Measurements from ENCODE around the gene CDH8. TPM values are rescaled to one million over a fixed set of nuclear protein-coding genes. Genes with fewer than 3 reads are reported as not detected.
"Not testable (repeated sequence)": the region's sequence is repeated elsewhere in the genome, so short reads cannot be mapped to it uniquely, and the experiment has no call there.

The CDH8 gene
- total RNA-seq, 1 donor from 2014 or later = not detected

GRCh38 chr16:61797961-61798507 is 238.2 kb downstream of the CDH8 start:
- DNase-seq (ENCODE audit: low spot score) = no peak

GRCh38 chr16:61797296-61797795 is 238.9 kb downstream of the CDH8 start:
- DNase-seq (ENCODE audit: low spot score) = no peak

- DNase-seq (ENCODE audit: low spot score) = no peak
These were observed 243.9 kb downstream of the CDH8 start for GRCh38 chr16:61792194-61792909.

GRCh38 chr16:61791464-61791863 is 244.8 kb downstream of the CDH8 start:
- no peak for DNase-seq (ENCODE audit: low spot score)

- DNase-seq (ENCODE audit: low spot score) = not testable (repeated sequence)
These were observed 254.4 kb downstream of the CDH8 start for GRCh38 chr16:61781855-61782254.

GRCh38 chr16:61780161-61780560 is 256.1 kb downstream of the CDH8 start:
- no peak for DNase-seq (ENCODE audit: low spot score)

GRCh38 chr16:61770301-61770700 is 265.9 kb downstream of the CDH8 start:
- no peak for DNase-seq (ENCODE audit: low spot score)

GRCh38 chr16:61763991-61764390 is 272.2 kb downstream of the CDH8 start:
- DNase-seq (ENCODE audit: low spot score) = no peak

- DNase-seq (ENCODE audit: low spot score) = no peak
These were observed 273.2 kb downstream of the CDH8 start for GRCh38 chr16:61763013-61763412.

- no peak for DNase-seq (ENCODE audit: low spot score)
These were observed 305.2 kb downstream of the CDH8 start for GRCh38 chr16:61730997-61731396.

GRCh38 chr16:61726701-61727100 is 309.5 kb downstream of the CDH8 start:
- no peak for DNase-seq (ENCODE audit: low spot score)

- DNase-seq (ENCODE audit: low spot score) = no peak
These were observed 310.1 kb downstream of the CDH8 start for GRCh38 chr16:61726125-61726524.

- DNase-seq (ENCODE audit: low spot score) = no peak
These were observed 314.7 kb downstream of the CDH8 start for GRCh38 chr16:61721544-61721943.

GRCh38 chr16:61715393-61715792 is 320.8 kb downstream of the CDH8 start:
- DNase-seq (ENCODE audit: low spot score) = no peak

GRCh38 chr16:61713787-61714186 is 322.5 kb downstream of the CDH8 start:
- DNase-seq (ENCODE audit: low spot score) = no peak

GRCh38 chr16:61699640-61700039 is 336.6 kb downstream of the CDH8 start:
- DNase-seq (ENCODE audit: low spot score) = peak; percentile 57

- DNase-seq (ENCODE audit: low spot score) = no peak
These were observed 351.7 kb downstream of the CDH8 start for GRCh38 chr16:61684541-61684940.

GRCh38 chr16:61681673-61682072 is 354.6 kb downstream of the CDH8 start:
- DNase-seq (ENCODE audit: low spot score) = no peak

- DNase-seq (ENCODE audit: low spot score) = no peak
These were observed 355.1 kb downstream of the CDH8 start for GRCh38 chr16:61681124-61681523.

- no peak for DNase-seq (ENCODE audit: low spot score)
These were observed 358.1 kb downstream of the CDH8 start for GRCh38 chr16:61678182-61678581.

GRCh38 chr16:61677776-61678175 is 358.5 kb downstream of the CDH8 start:
- DNase-seq (ENCODE audit: low spot score) = no peak

- no peak for DNase-seq (ENCODE audit: low spot score)
These were observed 359.5 kb downstream of the CDH8 start for GRCh38 chr16:61676740-61677139.

GRCh38 chr16:61671161-61671560 is 365.1 kb downstream of the CDH8 start:
- DNase-seq (ENCODE audit: low spot score) = no peak
